ENCODE data around the gene USP24.
"Not testable (repeated sequence)": the region's sequence is repeated elsewhere in the genome, so short reads cannot be mapped to it uniquely, and the experiment has no call there.

USP24 gene

GRCh38 chr1:55128418-55128995, 86.7 kb downstream of the USP24 start:
- no peak for DNase-seq (ENCODE audit: low read depth, low spot score)

- no peak for DNase-seq (ENCODE audit: low read depth, low spot score)
Observed at GRCh38 chr1:55127827-55128343, 87.3 kb downstream of the USP24 start.

DNA sequence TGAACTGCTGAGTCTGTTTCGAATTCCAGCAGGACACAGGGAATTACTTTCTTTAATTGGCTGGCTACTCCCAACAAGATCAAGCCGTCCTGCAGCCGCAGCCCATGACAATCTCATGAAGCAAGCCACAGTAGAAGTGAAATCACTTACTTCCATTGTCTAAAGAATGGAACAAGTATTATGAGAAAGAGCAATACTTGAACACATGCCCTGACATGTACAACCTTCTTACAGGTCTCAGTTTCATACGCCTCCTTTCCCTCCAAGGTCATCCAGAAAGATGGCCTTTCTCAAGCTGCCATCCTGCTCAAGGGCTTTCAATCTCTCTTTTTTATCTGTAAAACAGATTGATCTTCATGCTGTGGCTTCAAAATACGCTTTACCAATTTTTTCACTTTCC, 90.7 kb downstream of the USP24 start:
- no peak for DNase-seq (ENCODE audit: low read depth, low spot score)

GRCh38 chr1:55120538-55120937, 94.6 kb downstream of the USP24 start:
- no peak for DNase-seq (ENCODE audit: low read depth, low spot score)

- no peak for DNase-seq (ENCODE audit: low read depth, low spot score)
Observed at GRCh38 chr1:55118651-55119329, 96.4 kb downstream of the USP24 start.

- no peak for DNase-seq (ENCODE audit: low read depth, low spot score)
Observed at GRCh38 chr1:55117941-55118340, 97.2 kb downstream of the USP24 start.

GRCh38 chr1:55109005-55109404, 106.2 kb downstream of the USP24 start:
- DNase-seq (ENCODE audit: low read depth, low spot score) = not testable (repeated sequence)

DNA sequence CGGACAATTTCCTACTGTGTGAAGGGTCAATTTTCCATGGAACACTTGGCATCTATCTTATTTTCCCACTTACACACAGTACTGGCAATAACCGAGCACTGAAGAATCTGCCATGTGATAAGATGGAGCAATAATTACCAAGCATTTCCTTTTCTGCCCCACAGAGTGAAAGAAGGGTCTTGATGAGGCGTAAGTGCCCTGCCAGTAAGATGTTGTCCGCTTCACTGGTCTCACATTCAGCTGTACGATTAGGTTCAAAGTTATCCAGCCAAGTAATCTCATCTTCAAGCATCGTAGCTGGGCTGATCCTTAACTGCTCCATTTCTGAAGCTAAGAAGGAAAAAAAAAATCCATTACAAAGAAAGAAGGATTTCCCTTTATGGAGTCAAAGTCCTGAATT, 108.1 kb downstream of the USP24 start:
- DNase-seq (ENCODE audit: low read depth, low spot score) = no peak

DNA sequence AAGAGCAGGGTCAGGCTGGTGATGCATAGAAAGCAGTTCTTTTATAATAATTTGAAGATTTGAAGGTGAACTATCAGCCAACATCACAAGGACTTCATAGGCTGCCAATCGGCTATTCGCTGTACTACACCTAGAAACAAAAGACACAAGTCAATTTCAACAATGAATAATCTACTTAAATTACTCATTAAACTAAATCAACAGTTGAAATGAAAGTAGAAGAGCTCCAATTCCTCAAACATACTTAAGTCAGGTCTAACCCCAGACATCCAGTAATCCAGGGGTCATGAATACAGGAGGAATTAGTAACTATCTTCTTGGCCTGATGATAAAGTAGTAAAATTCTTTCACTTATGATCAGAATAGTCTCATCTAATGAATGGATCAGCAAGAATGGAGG, 111.3 kb downstream of the USP24 start:
- no peak for DNase-seq (ENCODE audit: low read depth, low spot score)

DNA sequence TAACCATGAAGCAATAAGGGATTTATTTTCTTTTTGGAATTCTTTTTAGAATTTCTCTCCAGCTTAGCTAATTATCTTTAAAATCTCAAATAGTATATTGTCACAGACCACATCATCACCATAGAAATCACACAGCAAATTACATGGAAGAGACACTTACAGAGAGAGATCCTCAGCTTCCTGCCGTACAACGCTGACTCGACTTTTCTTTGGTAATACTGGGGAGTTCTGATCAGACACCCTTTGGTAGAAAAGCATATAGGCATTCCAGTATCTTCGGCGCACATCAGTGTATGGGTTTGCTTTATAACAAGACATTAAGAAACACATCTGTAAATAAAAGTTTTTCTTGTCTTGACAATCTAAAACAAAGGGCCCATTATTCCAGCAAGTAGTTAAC, 120.1 kb downstream of the USP24 start:
- no peak for DNase-seq (ENCODE audit: low read depth, low spot score)

- DNase-seq (ENCODE audit: low read depth, low spot score) = no peak
Observed at GRCh38 chr1:55092475-55092874, 122.7 kb downstream of the USP24 start.

DNA sequence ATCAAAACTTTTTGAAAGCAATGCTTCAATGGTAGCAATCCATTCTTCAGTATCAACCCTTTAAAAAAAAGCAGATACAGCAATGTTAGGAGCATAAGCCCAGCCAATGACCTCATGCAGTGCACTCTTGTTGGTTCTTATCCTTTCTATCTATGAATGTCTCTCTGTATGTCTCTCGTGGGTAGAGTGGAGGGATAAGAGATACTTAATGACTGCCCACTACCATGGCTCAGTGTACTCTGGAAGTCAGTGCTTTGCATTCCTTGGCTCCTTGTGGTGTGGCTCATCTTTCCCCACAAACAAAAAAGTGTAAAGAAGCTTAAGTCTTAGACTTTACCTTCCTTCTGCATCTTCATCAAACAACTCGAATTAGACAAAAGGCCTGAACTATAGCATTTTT, 125.5 kb downstream of the USP24 start:
- no peak for DNase-seq (ENCODE audit: low read depth, low spot score)

DNA sequence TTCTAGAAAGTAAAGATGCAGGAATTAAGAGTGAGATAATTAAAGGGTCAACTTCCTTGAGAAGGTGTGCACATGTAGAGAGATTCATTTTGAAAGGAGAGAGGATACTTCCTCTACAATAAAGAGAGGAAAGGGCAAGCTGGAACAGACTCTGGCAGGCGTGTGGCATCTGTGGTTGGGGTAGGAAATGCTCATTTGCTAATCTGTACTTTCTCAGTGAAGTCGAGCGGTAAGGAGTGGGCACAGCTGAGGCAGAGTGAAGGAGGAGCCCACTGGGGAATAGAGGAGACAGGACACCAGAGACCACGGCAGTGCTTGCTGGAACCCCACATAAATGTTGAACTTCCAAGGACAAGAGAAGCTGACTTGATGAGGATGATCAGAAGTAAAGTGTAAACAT, 126.8 kb downstream of the USP24 start:
- no peak for DNase-seq (ENCODE audit: low read depth, low spot score)

- no peak for DNase-seq (ENCODE audit: low read depth, low spot score)
Observed at GRCh38 chr1:55087439-55087838, 127.7 kb downstream of the USP24 start.

DNA sequence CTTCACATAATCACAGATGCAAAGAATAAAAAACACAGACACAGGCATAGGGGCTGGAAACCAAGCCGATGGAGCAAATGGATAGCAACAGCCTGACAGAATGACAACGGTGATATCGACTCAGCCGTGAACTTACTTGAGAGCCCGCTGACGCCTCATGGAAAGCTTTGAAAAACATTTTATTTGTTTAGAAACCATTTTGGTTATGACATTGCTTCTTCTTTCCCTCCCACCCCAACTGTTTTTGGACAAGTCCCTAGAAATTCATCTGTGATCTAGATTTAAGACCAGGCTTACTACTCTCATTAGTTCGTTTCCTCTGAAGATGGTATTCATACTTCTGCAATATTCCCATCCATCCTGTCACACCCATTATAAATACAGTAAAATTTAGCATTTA, 130.9 kb downstream of the USP24 start:
- no peak for DNase-seq (ENCODE audit: low read depth, low spot score)

DNA sequence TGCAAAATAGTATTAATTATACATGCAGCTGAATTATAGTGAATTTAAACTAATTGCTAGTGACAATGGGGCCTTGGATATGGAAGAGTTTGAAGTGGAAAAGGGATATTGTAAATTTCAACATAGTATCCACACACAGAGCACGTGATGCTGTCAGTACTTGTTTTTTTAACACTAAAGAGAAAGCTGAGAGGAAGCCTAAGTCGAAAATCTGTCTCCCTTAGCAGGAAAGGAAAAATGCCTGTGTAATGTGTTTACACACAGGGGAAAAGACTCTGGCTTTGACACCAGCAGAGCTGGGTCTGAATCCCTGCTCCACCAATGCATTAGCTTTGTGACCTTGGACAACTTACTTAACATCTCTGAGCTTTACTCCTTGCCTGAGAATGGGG, 133.3 kb downstream of the USP24 start:
- DNase-seq (ENCODE audit: low read depth, low spot score) = no peak

DNA sequence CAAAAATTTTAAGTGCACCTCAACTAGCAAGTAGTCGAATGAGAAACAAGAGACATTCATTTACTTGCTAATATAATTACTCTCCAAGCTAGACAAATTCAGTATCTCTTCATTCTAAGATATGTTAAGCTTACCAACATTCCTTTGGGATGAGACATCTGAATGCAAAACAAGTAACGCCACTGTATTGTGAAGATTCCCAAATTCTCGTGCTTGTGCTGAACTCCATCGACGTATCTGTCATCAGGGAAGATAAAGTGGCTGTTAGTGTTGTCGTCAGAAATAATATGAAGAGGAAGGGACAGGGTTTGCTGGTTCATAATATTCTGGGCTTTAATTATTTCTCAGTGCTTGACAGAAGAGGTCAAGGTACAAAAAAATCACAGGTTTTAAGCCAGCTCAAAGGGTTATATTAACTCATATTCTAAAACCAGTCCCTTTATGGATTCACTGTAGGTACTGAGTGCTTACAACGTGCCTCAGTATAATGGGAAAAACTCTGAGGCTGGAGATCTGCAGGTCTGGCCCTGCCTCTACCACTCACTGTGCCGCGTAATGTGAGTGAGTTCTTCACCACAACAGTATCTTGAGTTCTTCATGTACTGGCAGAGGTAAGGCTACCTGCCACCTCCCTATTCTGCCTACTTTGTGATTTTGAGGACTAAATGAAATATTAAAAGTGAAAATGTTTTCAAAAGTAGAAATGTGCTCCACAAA, 133.8 kb downstream of the USP24 start:
- DNase-seq (ENCODE audit: low read depth, low spot score) = no peak

DNA sequence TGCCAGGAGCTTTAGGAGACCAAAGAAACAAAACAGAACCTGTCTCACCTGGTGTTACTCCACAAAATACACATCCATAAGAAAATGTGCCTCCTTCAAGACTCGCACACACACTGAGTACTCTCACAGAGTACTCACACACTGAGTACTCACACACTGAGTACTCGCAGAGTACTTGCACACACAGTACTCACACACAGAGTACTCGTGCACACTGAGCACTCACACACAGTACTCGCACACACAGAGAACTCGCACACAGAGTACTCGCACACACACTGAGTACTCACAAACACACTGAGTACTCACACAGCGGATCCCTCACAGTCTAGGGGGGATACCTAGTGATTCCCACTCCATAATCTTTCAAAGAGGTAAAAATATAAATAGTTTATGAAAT, 135.5 kb downstream of the USP24 start:
- no peak for DNase-seq (ENCODE audit: low read depth, low spot score)

DNA sequence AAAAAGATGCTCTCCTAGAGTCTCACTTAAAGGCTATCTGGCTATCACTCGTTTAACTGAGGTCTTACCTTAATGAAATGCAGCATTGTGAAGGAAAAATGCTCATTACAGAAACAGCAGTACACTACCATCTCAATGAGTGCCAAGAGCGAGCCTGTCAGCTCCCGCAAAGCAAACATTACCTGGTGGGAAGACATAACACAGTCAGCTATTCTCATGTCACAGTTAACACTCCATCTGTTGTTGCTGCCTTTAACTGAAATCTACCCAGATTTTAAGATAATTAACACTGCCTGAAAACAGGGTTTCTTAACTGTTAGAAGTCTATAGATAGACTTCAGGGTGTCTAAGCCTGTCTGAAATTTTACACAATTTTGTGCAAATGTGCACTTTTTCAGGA, 136.7 kb downstream of the USP24 start:
- no peak for DNase-seq (ENCODE audit: low read depth, low spot score)

- no peak for DNase-seq (ENCODE audit: low read depth, low spot score)
Observed at GRCh38 chr1:55076356-55076755, 138.8 kb downstream of the USP24 start.

DNA sequence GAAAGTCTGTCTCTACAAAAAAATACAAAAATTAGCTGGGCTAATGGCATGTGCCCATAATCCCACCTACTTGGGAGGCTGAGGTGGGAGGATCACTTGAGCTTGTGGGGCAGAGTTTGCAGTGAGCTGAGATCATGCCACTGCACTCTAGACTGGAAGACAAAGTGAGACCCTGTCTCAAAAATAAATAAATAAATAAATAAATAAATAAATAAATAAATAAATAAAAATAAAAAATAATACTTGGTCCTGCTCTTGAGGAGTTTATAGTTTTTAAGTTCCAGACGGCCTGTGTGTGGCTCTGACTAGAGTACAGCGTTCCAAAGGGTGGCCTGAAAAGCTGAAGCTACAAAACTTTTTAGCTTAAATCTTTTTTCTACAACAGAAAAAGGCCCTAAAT, 140.7 kb downstream of the USP24 start:
- no peak for DNase-seq (ENCODE audit: low read depth, low spot score)

- DNase-seq (ENCODE audit: low read depth, low spot score) = no peak
Observed at GRCh38 chr1:55073187-55073916, 141.8 kb downstream of the USP24 start.

All from activated CD4-positive, CD25-positive, alpha-beta regulatory T cell treated with anti-CD3 and anti-CD28 coated beads, Interleukin-2, amount 50 U/mL, for 16 hours (primary cell).